ENCODE measurements around the gene TTF2. TPM values are rescaled to one million over a fixed set of nuclear protein-coding genes. Genes with fewer than 3 reads are reported as not detected.

Gene TTF2
- polyA plus RNA-seq, 1 donor from 2014 or later: 2.6 TPM

GRCh38 chr1:117135329-117135728 is 75.2 kb downstream of the TTF2 start:
- Histone ChIP-seq H3K27me3 (ENCODE audit: insufficient read depth, low read depth, low read length) (no peaks in the 10 kb centered on the region), H2AFZ (ENCODE audit: low read depth, low read length) (no peak overlapping the region), H4K20me1 (ENCODE audit: insufficient read depth) (no peaks in the 10 kb centered on the region), H3F3A (ENCODE audit: insufficient read depth, low read length, poor library complexity, severe bottlenecking) (no peaks in the 10 kb centered on the region), H3K4me3 (ENCODE audit: low read length) (no peak overlapping the region), H3K79me2 (replicated peaks; ENCODE audit: insufficient read depth, low read length) (no peaks in the 10 kb centered on the region), H3K9me3 (ENCODE audit: low read length) (no peaks in the 10 kb centered on the region), H3K4me2 (ENCODE audit: low read length) (no peak overlapping the region), H3K9me2 (ENCODE audit: insufficient read depth, low read length) (no peaks in the 10 kb centered on the region), H3K27ac (ENCODE audit: low read length) (no peak overlapping the region), H3K9ac (ENCODE audit: low read length) (no peak overlapping the region), H3K36me3 (ENCODE audit: insufficient read depth, low read length) (no peaks in the 10 kb centered on the region)
- TF ChIP-seq POLR2AphosphoS5 (IDR thresholded peaks at IDR 0.05) (no peak), SMC3 (conservative IDR thresholded peaks at IDR 0.05; ENCODE audit: poor library complexity) (no peak), TAF1 (IDR thresholded peaks at IDR 0.05; ENCODE audit: low read depth) (no peak), RAD21 (conservative IDR thresholded peaks at IDR 0.05) (no peak), REST (IDR thresholded peaks at IDR 0.05; ENCODE audit: borderline replicate concordance) (no peak), EP300 (conservative IDR thresholded peaks at IDR 0.05; ENCODE audit: poor library complexity, severe bottlenecking) (no peak), CTCF (IDR thresholded peaks at IDR 0.05; ENCODE audit: poor library complexity, severe bottlenecking) (no peak), MXI1 (conservative IDR thresholded peaks at IDR 0.05; ENCODE audit: poor library complexity, severe bottlenecking) (no peak), EZH2 (IDR thresholded peaks at IDR 0.05; ENCODE audit: borderline replicate concordance, insufficient read depth, low read length, poor library complexity, severe bottlenecking) (no peak)

GRCh38 chr1:117136749-117137148 is 76.6 kb downstream of the TTF2 start:
- Histone ChIP-seq H4K20me1 (ENCODE audit: insufficient read depth) (no peaks in the 10 kb centered on the region), H3K36me3 (ENCODE audit: insufficient read depth, low read length) (no peaks in the 10 kb centered on the region), H3K9me3 (ENCODE audit: low read length) (no peaks in the 10 kb centered on the region), H3F3A (ENCODE audit: insufficient read depth, low read length, poor library complexity, severe bottlenecking) (no peaks in the 10 kb centered on the region), H3K27ac (ENCODE audit: low read length) (no peak overlapping the region), H2AFZ (ENCODE audit: low read depth, low read length) (no peak overlapping the region), H3K4me3 (ENCODE audit: low read length) (no peak overlapping the region), H3K79me2 (replicated peaks; ENCODE audit: insufficient read depth, low read length) (no peaks in the 10 kb centered on the region), H3K4me2 (ENCODE audit: low read length) (no peak overlapping the region), H3K9ac (ENCODE audit: low read length) (no peak overlapping the region), H3K27me3 (ENCODE audit: insufficient read depth, low read depth, low read length) (no peaks in the 10 kb centered on the region), H3K9me2 (ENCODE audit: insufficient read depth, low read length) (no peaks in the 10 kb centered on the region)
- TF ChIP-seq EZH2 (IDR thresholded peaks at IDR 0.05; ENCODE audit: borderline replicate concordance, insufficient read depth, low read length, poor library complexity, severe bottlenecking): no peak
- TF ChIP-seq MXI1 (conservative IDR thresholded peaks at IDR 0.05; ENCODE audit: poor library complexity, severe bottlenecking): no peak
- TF ChIP-seq CTCF (IDR thresholded peaks at IDR 0.05; ENCODE audit: poor library complexity, severe bottlenecking): no peak
- TF ChIP-seq SMC3 (conservative IDR thresholded peaks at IDR 0.05; ENCODE audit: poor library complexity): no peak
- no peak for TF ChIP-seq RAD21 (conservative IDR thresholded peaks at IDR 0.05)

Measured in neural cell (in vitro differentiated cells).